Left ventricle myocardium inferior (tissue), 1 donor: ENCODE results near the gene PRDM16. TPM values are rescaled to one million over a fixed set of nuclear protein-coding genes. Genes with fewer than 3 reads are reported as not detected.

Experiments used
- DNase-seq: peaks from one replicate; pipeline ENCODE4 v3.0.0-alpha.2; 2020
- H3K27ac ChIP-seq: fragments of 200-600 bp; replicated peaks from 2 replicates; pipeline ENCODE4 v1.8.0; 2021
- H3K27me3 ChIP-seq: fragments of 200-600 bp; 2 replicates; pipeline ENCODE4 v1.8.0; 2021; ENCODE audit warnings: low read depth
- H3K36me3 ChIP-seq: fragments of 200-600 bp; 2 replicates; pipeline ENCODE4 v1.8.0; 2021
- H3K4me1 ChIP-seq: fragments of 200-600 bp; 2 replicates; pipeline ENCODE4 v1.8.0; 2021
- H3K4me3 ChIP-seq: fragments of 200-600 bp; 2 replicates; pipeline ENCODE4 v1.8.0; 2021; ENCODE audit warnings: mild to moderate bottlenecking, moderate library complexity
- H3K9me3 ChIP-seq: fragments of 200-600 bp; replicated peaks from 2 replicates; pipeline ENCODE4 v1.8.0; 2021
- CTCF ChIP-seq: fragments of 200-600 bp; IDR thresholded peaks from 2 replicates; pipeline ENCODE4 v1.8.0; 2021; ENCODE audit warnings: antibody characterized with exemption, mild to moderate bottlenecking, borderline replicate concordance
- intact Hi-C: fragments of 100-400 bp; cut with micrococcal nuclease; formaldehyde crosslinking; loops from one replicate; pipeline ENCODE4 v1.11.0; 2022
- total RNA-seq: library from RNA; stranded (reverse); fragmentation: NEBNext Ultra II Directional; extraction: Animal tissue kit (Norgen Biotek cat#: 25700); gene quantifications from one replicate; pipeline ENCODE4 v1.2.1, GENCODE V29; 2021
- donor health status: DM: no; HTN: yes; CAD: no; lungs with severe emphysema.

PRDM16 gene
- total RNA-seq, 1 donor from 2014 or later, result 16.6 TPM

DNA sequence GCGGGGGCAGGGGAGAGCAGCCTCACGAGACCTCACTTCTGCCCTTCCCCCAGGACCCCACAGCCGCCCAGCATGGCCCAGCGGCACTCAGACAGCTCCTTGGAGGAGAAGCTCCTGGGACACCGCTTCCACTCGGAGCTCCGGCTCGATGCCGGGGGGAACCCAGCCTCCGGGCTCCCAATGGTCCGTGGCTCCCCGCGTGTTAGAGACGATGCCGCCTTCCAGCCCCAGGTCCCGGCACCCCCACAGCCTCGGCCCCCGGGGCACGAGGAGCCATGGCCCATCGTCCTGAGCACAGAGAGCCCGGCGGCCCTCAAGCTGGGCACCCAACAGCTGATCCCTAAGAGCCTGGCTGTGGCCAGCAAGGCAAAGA lies 394.0 kb downstream of the PRDM16 start:
- intact Hi-C loops, result no loop called here
- Histone ChIP-seq H3K36me3 (no peaks in the 10 kb centered on the region), H3K4me3 (no peak overlapping the region), H3K9me3 (no peaks in the 10 kb centered on the region), H3K27ac (no peak overlapping the region), H3K27me3 (no peaks in the 10 kb centered on the region), H3K4me1 (peaks cover 32% of the 10 kb centered on the region)
- DNase-seq, result no peak
- TF ChIP-seq CTCF, result no peak

- DNase-seq, result no peak
- Histone ChIP-seq H3K4me1 (peaks cover 28% of the 10 kb centered on the region), H3K27ac (no peak overlapping the region), H3K27me3 (no peaks in the 10 kb centered on the region), H3K9me3 (no peaks in the 10 kb centered on the region), H3K4me3 (no peak overlapping the region), H3K36me3 (no peaks in the 10 kb centered on the region)
- intact Hi-C loops, result no loop called here
- no peak for TF ChIP-seq CTCF
Measured at GRCh38 chr1:3463408-3463863, 394.4 kb downstream of the PRDM16 start.

- no peak overlapping the region for H3K27ac ChIP-seq
- intact Hi-C loops, result no loop called here
- H3K27me3 ChIP-seq, result no peaks in the 10 kb centered on the region
- no peaks in the 10 kb centered on the region for H3K9me3 ChIP-seq
- H3K4me3 ChIP-seq, result no peak overlapping the region
- H3K36me3 ChIP-seq, result no peaks in the 10 kb centered on the region
- TF ChIP-seq CTCF, result no peak
- peak; percentile 6 for DNase-seq
- H3K4me1 ChIP-seq, result peaks cover 23% of the 10 kb centered on the region
Measured at GRCh38 chr1:3463891-3464648, 395.1 kb downstream of the PRDM16 start.

- no peaks in the 10 kb centered on the region for H3K27me3 ChIP-seq
- H3K4me1 ChIP-seq, result peaks cover 17% of the 10 kb centered on the region
- peak; percentile 11 for DNase-seq
- no peak overlapping the region for H3K4me3 ChIP-seq
- H3K36me3 ChIP-seq, result no peaks in the 10 kb centered on the region
- H3K9me3 ChIP-seq, result no peaks in the 10 kb centered on the region
- no peak overlapping the region for H3K27ac ChIP-seq
- TF ChIP-seq CTCF, result no peak
- intact Hi-C loops, result no loop called here
Measured at GRCh38 chr1:3464649-3465025, 395.6 kb downstream of the PRDM16 start.

DNA sequence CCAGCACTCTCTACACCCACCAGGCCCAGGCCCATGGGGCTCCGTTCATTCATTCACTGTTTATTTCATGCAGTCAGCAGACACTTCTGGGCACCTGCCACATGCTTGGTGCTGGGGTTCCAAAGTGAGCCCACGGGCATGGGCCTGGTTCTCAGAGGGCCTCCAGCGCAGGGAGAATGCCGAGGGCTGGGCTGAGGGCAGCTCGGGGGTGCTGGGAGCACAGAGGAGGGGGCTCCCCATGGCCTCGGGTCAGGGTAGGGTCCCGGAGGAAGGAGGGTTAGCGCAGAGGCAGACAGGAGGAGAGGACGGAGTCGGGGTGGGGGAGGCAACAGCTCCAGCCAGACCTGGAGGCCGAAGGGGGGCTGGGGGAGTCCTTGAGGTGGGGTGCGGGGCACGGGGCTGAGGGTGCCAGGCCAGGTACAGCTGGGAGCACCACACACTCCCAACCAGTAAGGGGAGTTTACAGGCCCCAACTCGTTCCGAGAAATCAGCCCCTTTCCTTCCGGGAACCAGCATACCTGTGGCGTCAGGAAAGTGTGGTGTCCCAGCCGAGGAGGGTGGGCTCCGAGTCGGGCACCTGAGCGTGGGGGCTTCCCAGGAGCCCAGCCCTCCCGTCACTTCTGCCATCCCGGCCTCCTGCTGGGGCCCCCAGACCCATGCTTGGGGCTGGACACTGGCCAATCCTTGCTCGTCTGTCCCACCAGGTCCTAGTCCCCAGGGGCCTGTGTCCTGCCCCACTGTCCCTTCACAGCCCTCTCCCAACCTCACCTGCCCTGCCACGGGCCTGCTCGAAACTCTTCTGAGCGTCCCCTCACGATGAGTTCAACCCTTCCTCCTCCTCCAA lies 396.3 kb downstream of the PRDM16 start:
- H3K4me3 ChIP-seq, result no peak overlapping the region
- H3K27me3 ChIP-seq, result no peaks in the 10 kb centered on the region
- intact Hi-C loops, result no loop called here
- peak; percentile 7 for DNase-seq
- no peak overlapping the region for H3K27ac ChIP-seq
- no peaks in the 10 kb centered on the region for H3K9me3 ChIP-seq
- peaks cover 11% of the 10 kb centered on the region for H3K4me1 ChIP-seq
- no peaks in the 10 kb centered on the region for H3K36me3 ChIP-seq
- TF ChIP-seq CTCF, result no peak
